Naive thymus-derived CD4-positive, alpha-beta T cell (primary cell): ENCODE results near the gene OR5B21. TPM values are rescaled to one million over a fixed set of nuclear protein-coding genes. Genes with fewer than 3 reads are reported as not detected.

Source experiments
- ATAC-seq: fragments of 150-1000 bp; cut with Tn5 transposase; 2 replicates; pipeline ENCODE4 v1.10.0; 2021; ENCODE audit warnings: mild to moderate bottlenecking, moderate library complexity
- CTCF ChIA-PET: fragments of 350-600 bp; sonication (Branson Sonifier 250); formaldehyde crosslinking; loops from one replicate; lab custom pipeline; 2021; ENCODE audit warnings: antibody characterized with exemption; lab: Charles Lee
- POLR2A ChIA-PET: fragments of 350-600 bp; sonication (Branson Sonifier 250); formaldehyde crosslinking; loops from one replicate; lab custom pipeline; 2021; ENCODE audit warnings: antibody characterized with exemption, inconsistent platforms; lab: Charles Lee
- DNase-seq, 9 donors: peaks; one replicate each; pipeline versions ENCODE4 v3.0.0 to v3.0.0-alpha.2; 2020 to 2022; ENCODE audit warnings: mixed read lengths in 1 of 9
- H3K27ac ChIP-seq: one replicate; pipeline ENCODE4 v1.7.0; 2013; ENCODE audit warnings: mild to moderate bottlenecking, low read depth, low read length, moderate library complexity
- H3K27me3 ChIP-seq, 2 donors: one replicate each; pipeline ENCODE4 v1.7.0; 2013; ENCODE audit warnings: low read length in 2 of 2, mild to moderate bottlenecking in 2 of 2, moderate library complexity in 2 of 2; ENCODE audit not compliant: control insufficient read depth in 2 of 2, insufficient read depth in 2 of 2
- H3K36me3 ChIP-seq, 3 experiments: 1 replicate in 2 of 3; 2 replicates in 1 of 3; pipeline ENCODE4 v1.7.0; 2013; ENCODE audit warnings: low read length in 3 of 3, mild to moderate bottlenecking in 3 of 3, moderate library complexity in 1 of 3; ENCODE audit not compliant: insufficient read depth in 3 of 3, control insufficient read depth in 2 of 3
- H3K4me1 ChIP-seq, 2 donors: one replicate each; pipeline ENCODE4 v1.7.0; 2013; ENCODE audit warnings: low read length in 2 of 2, mild to moderate bottlenecking in 2 of 2, moderate library complexity in 1 of 2; ENCODE audit not compliant: control insufficient read depth in 2 of 2, insufficient read depth in 2 of 2
- H3K4me3 ChIP-seq: 2 replicates; pipeline ENCODE4 v1.7.0; 2013; ENCODE audit warnings: mild to moderate bottlenecking, low read length
- H3K9me3 ChIP-seq, 3 experiments: 1 replicate in 2 of 3; 2 replicates in 1 of 3; pipeline ENCODE4 v1.7.0; 2013; ENCODE audit warnings: low read length in 3 of 3; ENCODE audit not compliant: control insufficient read depth in 2 of 3
- H3K27ac Mint-ChIP-seq, 9 donors: one replicate each; pipeline ENCODE4 v1.8.0; 2020 to 2022; ENCODE audit warnings: mixed read lengths in 9 of 9, mild to moderate bottlenecking in 8 of 9, moderate library complexity in 5 of 9, inconsistent platforms in 2 of 9
- H3K27me3 Mint-ChIP-seq, 5 donors: one replicate each; pipeline ENCODE4 v1.8.0; 2021 to 2022; ENCODE audit warnings: mixed read lengths in 5 of 5, mild to moderate bottlenecking in 1 of 5
- H3K36me3 Mint-ChIP-seq, 5 donors: one replicate each; pipeline ENCODE4 v1.8.0; 2020 to 2022; ENCODE audit warnings: mixed read lengths in 5 of 5, mild to moderate bottlenecking in 3 of 5, inconsistent platforms in 1 of 5
- H3K4me1 Mint-ChIP-seq, 7 donors: one replicate each; pipeline ENCODE4 v1.8.0; 2020 to 2022; ENCODE audit warnings: mixed read lengths in 7 of 7, mild to moderate bottlenecking in 3 of 7, inconsistent platforms in 1 of 7
- H3K4me3 Mint-ChIP-seq, 10 donors: one replicate each; pipeline ENCODE4 v1.8.0; 2020 to 2022; ENCODE audit warnings: mild to moderate bottlenecking in 10 of 10, mixed read lengths in 10 of 10, moderate library complexity in 6 of 10, inconsistent platforms in 2 of 10
- H3K9me3 Mint-ChIP-seq, 11 donors: one replicate each; pipeline ENCODE4 v1.8.0; 2020 to 2022; ENCODE audit warnings: mixed read lengths in 11 of 11, mild to moderate bottlenecking in 4 of 11, inconsistent platforms in 1 of 11, moderate library complexity in 1 of 11
- intact Hi-C, 2 donors: fragments of 100-400 bp; cut with micrococcal nuclease; formaldehyde crosslinking; loops; one replicate each; pipeline ENCODE4 v1.15.1; 2023
- polyA plus RNA-seq, 2 donors: library from polyadenylated mRNA; unstranded; fragments of 300-500 nt; fragmentation: Illumina TruSeq; gene quantifications; one replicate each; pipeline ENCODE4 v1.2.3, GENCODE V29; 2021
- total RNA-seq, 6 experiments: library from RNA in 5 of 6; stranded (reverse) in 5 of 6; gene quantifications; 1 replicate in 5 of 6; 2 replicates in 1 of 6; pipeline ENCODE4 v1.2.3 and lab custom pipeline; 2021 to 2026

The OR5B21 gene
- total and polyA plus RNA-seq, 7 experiments from 2014 or later, result 1.1 to 2.1 (median 1.9) TPM; not detected in 4

GRCh38 chr11:58503361-58503856, 4.5 kb downstream of the OR5B21 start:
- H3K9me3 ChIP-seq, result no peaks in the 10 kb centered on the region
- Mint-ChIP-seq H3K27me3 (peaks cover 0 to 6% (median 0%) of the 10 kb centered on the region in 5 donors), H3K9me3 (peaks cover 0 to 4% (median 0%) of the 10 kb centered on the region in 11 donors), H3K4me3 (no peak overlapping the region), H3K27ac (no peak overlapping the region), H3K36me3 (peaks cover 8 to 41% (median 19%) of the 10 kb centered on the region in 5 donors), H3K4me1 (peaks cover 7 to 18% (median 15%) of the 10 kb centered on the region in 7 donors)
- no peak for ATAC-seq
- POLR2A ChIA-PET, result no interaction called here
- no peak overlapping the region for H3K27ac ChIP-seq
- no peak overlapping the region for H3K4me3 ChIP-seq
- CTCF ChIA-PET, result no interaction called here
- no peak for DNase-seq
- H3K4me1 ChIP-seq, result peaks cover 6 to 9% of the 10 kb centered on the region in 2 donors
- H3K36me3 ChIP-seq, result peaks cover 0 to 5% (median 0%) of the 10 kb centered on the region in 3 experiments
- intact Hi-C loops, result no loop called here
- H3K27me3 ChIP-seq, result no peaks in the 10 kb centered on the region

GRCh38 chr11:58502004-58502403, 5.9 kb downstream of the OR5B21 start:
- no peaks in the 10 kb centered on the region for H3K36me3 ChIP-seq
- no peak overlapping the region for H3K4me3 ChIP-seq
- no peak overlapping the region for H3K4me3 Mint-ChIP-seq
- no peak overlapping the region for H3K27ac ChIP-seq
- no peaks in the 10 kb centered on the region for H3K9me3 ChIP-seq
- H3K4me1 ChIP-seq, result peaks cover 14 to 16% of the 10 kb centered on the region in 2 donors
- peaks cover 14 to 29% (median 26%) of the 10 kb centered on the region in 7 donors for H3K4me1 Mint-ChIP-seq
- ChIA-PET POLR2A (no interaction called here), CTCF (no interaction called here)
- no peak for DNase-seq
- H3K9me3 Mint-ChIP-seq, result no peaks in the 10 kb centered on the region
- H3K27me3 ChIP-seq, result no peaks in the 10 kb centered on the region
- H3K27me3 Mint-ChIP-seq, result no peaks in the 10 kb centered on the region
- no peak for ATAC-seq
- H3K36me3 Mint-ChIP-seq, result peaks cover 1 to 31% (median 10%) of the 10 kb centered on the region in 5 donors
- H3K27ac Mint-ChIP-seq, result no peak overlapping the region
- intact Hi-C loops, result no loop called here

- peaks cover 16% of the 10 kb centered on the region in 2 donors for H3K4me1 ChIP-seq
- peak overlapping the region in 8 of 9 donors; percentile 17 to 86 (median 58) for H3K27ac Mint-ChIP-seq
- peak overlapping the region; percentile 14 for H3K27ac ChIP-seq
- peaks cover 14 to 36% (median 25%) of the 10 kb centered on the region in 7 donors for H3K4me1 Mint-ChIP-seq
- H3K4me3 ChIP-seq, result no peak overlapping the region
- peak; percentile 56 for ATAC-seq
- no peaks in the 10 kb centered on the region for H3K27me3 ChIP-seq
- peak in 3 of 9 donors; percentile 5 to 10 (median 8) for DNase-seq
- CTCF ChIA-PET, result interaction anchor here (0.9 to 1.1 kb wide), 2 partner anchors 19 to 26 kb away, joined by 3 read pairs; no protein-coding TSS in a partner anchor
- H3K4me3 Mint-ChIP-seq, result peak overlapping the region in 5 of 10 donors; percentile 2 to 57 (median 15)
- POLR2A ChIA-PET, result interaction anchor here (0.5 kb wide), 1 partner anchor 811 kb away, joined by 3 read pairs; no protein-coding TSS in a partner anchor
- no peaks in the 10 kb centered on the region for H3K9me3 ChIP-seq
- intact Hi-C loops, result no loop called here
- H3K9me3 Mint-ChIP-seq, result no peaks in the 10 kb centered on the region
- H3K36me3 Mint-ChIP-seq, result peaks cover 0 to 5% (median 5%) of the 10 kb centered on the region in 5 donors
- no peaks in the 10 kb centered on the region for H3K27me3 Mint-ChIP-seq
- H3K36me3 ChIP-seq, result no peaks in the 10 kb centered on the region
Observed at GRCh38 chr11:58498464-58498863, 9.4 kb downstream of the OR5B21 start.

GRCh38 chr11:58497951-58498350, 10.0 kb downstream of the OR5B21 start:
- POLR2A ChIA-PET, result no interaction called here

GRCh38 chr11:58495906-58496305, 12.0 kb downstream of the OR5B21 start:
- ATAC-seq (no peak), DNase-seq (no peak)
- peak overlapping the region in 2 of 9 donors; percentile 25 to 37 for H3K27ac Mint-ChIP-seq
- H3K4me1 Mint-ChIP-seq, result peaks cover 14 to 36% (median 25%) of the 10 kb centered on the region in 7 donors
- peaks cover 0 to 1% (median 0%) of the 10 kb centered on the region in 11 donors for H3K9me3 Mint-ChIP-seq
- Histone ChIP-seq H3K9me3 (no peaks in the 10 kb centered on the region), H3K36me3 (no peaks in the 10 kb centered on the region), H3K4me1 (peaks cover 16% of the 10 kb centered on the region in 2 donors), H3K27ac (no peak overlapping the region), H3K4me3 (no peak overlapping the region), H3K27me3 (no peaks in the 10 kb centered on the region)
- intact Hi-C loops, result no loop called here
- ChIA-PET POLR2A (interaction anchor here (0.5 kb wide), 1 partner anchor 494 kb away, joined by 3 read pairs; no protein-coding TSS in a partner anchor), CTCF (interaction anchor here (2.3 kb wide), 1 partner anchor 133 kb away, joined by 6 read pairs; no protein-coding TSS in a partner anchor)
- no peaks in the 10 kb centered on the region for H3K27me3 Mint-ChIP-seq
- H3K36me3 Mint-ChIP-seq, result no peaks in the 10 kb centered on the region
- H3K4me3 Mint-ChIP-seq, result no peak overlapping the region

More at GRCh38 chr11:58497951-58498350, 10.0 kb downstream of the OR5B21 start:
- H3K27me3 Mint-ChIP-seq, result no peaks in the 10 kb centered on the region
- ATAC-seq (no peak), DNase-seq (no peak)
- H3K27ac Mint-ChIP-seq, result peak overlapping the region in 7 of 9 donors; percentile 17 to 86 (median 74)
- no peaks in the 10 kb centered on the region for H3K9me3 ChIP-seq
- no peaks in the 10 kb centered on the region for H3K9me3 Mint-ChIP-seq
- peaks cover 14 to 36% (median 25%) of the 10 kb centered on the region in 7 donors for H3K4me1 Mint-ChIP-seq
- H3K27ac ChIP-seq, result peak overlapping the region; percentile 14
- no peaks in the 10 kb centered on the region for H3K36me3 ChIP-seq
- H3K4me3 ChIP-seq, result no peak overlapping the region
- H3K27me3 ChIP-seq, result no peaks in the 10 kb centered on the region
- no peaks in the 10 kb centered on the region for H3K36me3 Mint-ChIP-seq
- peaks cover 16% of the 10 kb centered on the region in 2 donors for H3K4me1 ChIP-seq
- intact Hi-C loops, result no loop called here
- peak overlapping the region in 5 of 10 donors; percentile 7 to 57 (median 15) for H3K4me3 Mint-ChIP-seq
- CTCF ChIA-PET, result interaction anchor here (0.6 to 1.1 kb wide), 3 partner anchors 20 to 674 kb away, joined by 3 read pairs; partner anchors contain the start of gene DTX4

GRCh38 chr11:58494101-58494500, 13.8 kb downstream of the OR5B21 start:
- H3K4me3 ChIP-seq, result no peak overlapping the region

More at GRCh38 chr11:58494101-58494500, 13.8 kb downstream of the OR5B21 start:
- intact Hi-C loops, result no loop called here
- H3K36me3 Mint-ChIP-seq, result no peaks in the 10 kb centered on the region
- H3K27ac ChIP-seq, result no peak overlapping the region
- H3K9me3 ChIP-seq, result no peaks in the 10 kb centered on the region
- H3K27ac Mint-ChIP-seq, result no peak overlapping the region
- ATAC-seq, result no peak
- DNase-seq, result no peak
- no peaks in the 10 kb centered on the region for H3K36me3 ChIP-seq
- H3K4me3 Mint-ChIP-seq, result no peak overlapping the region
- ChIA-PET POLR2A (no interaction called here), CTCF (no interaction called here)
- H3K4me1 ChIP-seq, result peaks cover 14 to 16% of the 10 kb centered on the region in 2 donors
- H3K27me3 Mint-ChIP-seq, result no peaks in the 10 kb centered on the region
- H3K27me3 ChIP-seq, result no peaks in the 10 kb centered on the region
- peaks cover 0 to 1% (median 0%) of the 10 kb centered on the region in 11 donors for H3K9me3 Mint-ChIP-seq
- H3K4me1 Mint-ChIP-seq, result peaks cover 14 to 29% (median 19%) of the 10 kb centered on the region in 7 donors
